PC-9 (cell line): ENCODE data around the gene ITGAV. TPM values are rescaled to one million over a fixed set of nuclear protein-coding genes. Genes with fewer than 3 reads are reported as not detected.

Experiments used
- BruUV-seq: library from RNA; stranded (reverse); fragments of 400-500 nt; replicated peaks from 2 replicates; lab custom pipeline; 2021; lab: Mats Ljungman, UMichigan
- CTCF ChIA-PET: fragments of 300-600 bp; sonication (Branson Sonifier 250); formaldehyde crosslinking; loops from one replicate; lab custom pipeline; 2022; ENCODE audit warnings: antibody characterized with exemption; lab: Charles Lee
- POLR2A ChIA-PET: fragments of 300-600 bp; sonication (Branson Sonifier 250); formaldehyde crosslinking; loops from one replicate; lab custom pipeline; 2022; ENCODE audit warnings: antibody characterized with exemption; ENCODE audit not compliant: unreplicated experiment; lab: Charles Lee
- DNase-seq, 2 experiments: peaks; one replicate each; pipeline versions ENCODE4 v3.0.0 to v3.0.0-alpha.2; 2015 to 2022; ENCODE audit warnings: mixed read lengths in 1 of 2
- H2AFZ ChIP-seq: fragments of 200-600 bp; sonication (generic); 2 replicates; pipeline ENCODE4 v1.8.1; 2017; ENCODE audit warnings: antibody characterized with exemption
- H3F3A ChIP-seq: fragments of 200-600 bp; sonication (generic); 2 replicates; pipeline ENCODE4 v1.8.1; 2017; ENCODE audit warnings: antibody characterized with exemption, mild to moderate bottlenecking, low read depth; ENCODE audit not compliant: insufficient read depth
- H3K27ac ChIP-seq: fragments of 200-600 bp; sonication (generic); 2 replicates; pipeline ENCODE4 v1.6.1; 2016; ENCODE audit warnings: mixed run types
- H3K27me3 ChIP-seq: fragments of 200-600 bp; sonication (generic); 2 replicates; pipeline ENCODE4 v1.6.1; 2016; ENCODE audit warnings: low read depth, mixed run types; ENCODE audit not compliant: insufficient read depth
- H3K36me3 ChIP-seq: fragments of 200-600 bp; sonication (generic); 2 replicates; pipeline ENCODE4 v1.6.1; 2016; ENCODE audit warnings: low read depth, mixed run types
- H3K4me1 ChIP-seq: fragments of 200-600 bp; sonication (generic); replicated peaks from 2 replicates; pipeline ENCODE4 v1.6.1; 2016; ENCODE audit warnings: mixed run types; ENCODE audit not compliant: insufficient read depth
- H3K4me2 ChIP-seq: fragments of 200-600 bp; sonication (generic); 2 replicates; pipeline ENCODE4 v1.6.1; 2017; ENCODE audit warnings: mixed run types
- H3K4me3 ChIP-seq: fragments of 200-600 bp; sonication (generic); 2 replicates; pipeline ENCODE4 v1.6.1; 2016; ENCODE audit warnings: mixed run types
- H3K79me2 ChIP-seq: fragments of 200-600 bp; sonication (generic); 2 replicates; pipeline ENCODE4 v1.6.1; 2017; ENCODE audit warnings: low read depth, mixed run types
- H3K9me2 ChIP-seq: fragments of 200-600 bp; sonication (generic); 2 replicates; pipeline ENCODE4 v1.8.1; 2017; ENCODE audit warnings: mild to moderate bottlenecking; ENCODE audit not compliant: insufficient read depth
- H3K9me3 ChIP-seq: fragments of 200-600 bp; sonication (generic); 2 replicates; pipeline ENCODE4 v1.8.1; 2016; ENCODE audit warnings: low read depth; ENCODE audit not compliant: insufficient read depth
- H4K20me1 ChIP-seq: fragments of 200-600 bp; sonication (generic); 2 replicates; pipeline ENCODE4 v1.8.1; 2017; ENCODE audit not compliant: insufficient read depth
- CTCF ChIP-seq: fragments of 200-600 bp; sonication (generic); conservative IDR thresholded peaks from 2 replicates; pipeline ENCODE4 v1.6.1; 2017; ENCODE audit warnings: mixed run types, antibody characterized with exemption, mild to moderate bottlenecking, moderate library complexity
- EZH2 ChIP-seq: fragments of 200-600 bp; sonication (generic); IDR thresholded peaks from 2 replicates; pipeline ENCODE4 v1.8.0; 2017; ENCODE audit warnings: antibody characterized with exemption, low read depth
- intact Hi-C: fragments of 100-400 bp; cut with micrococcal nuclease; formaldehyde crosslinking; loops from one replicate; pipeline ENCODE4 v1.10.0; 2022; ENCODE audit not compliant: unreplicated experiment
- total RNA-seq: library from RNA; stranded (reverse); gene quantifications from 2 replicates; pipeline ENCODE4 v1.2.3, GENCODE V29; 2021

The ITGAV gene
- total RNA-seq, 1 experiment from 2014 or later: 28.0 TPM

GRCh38 chr2:186573531-186573930 lies 16.3 kb upstream of the ITGAV start:
- POLR2A ChIA-PET: no interaction called here
- no TSS peak for BruUV-seq
- CTCF ChIA-PET: no interaction called here
- H3K27me3 ChIP-seq: no peaks in the 10 kb centered on the region
- H3K9me3 ChIP-seq: no peaks in the 10 kb centered on the region
- no peak overlapping the region for H3K4me3 ChIP-seq
- no peaks in the 10 kb centered on the region for H3K79me2 ChIP-seq
- TF ChIP-seq CTCF (no peak), EZH2 (no peak)
- no peaks in the 10 kb centered on the region for H4K20me1 ChIP-seq
- no peak overlapping the region for H3K4me2 ChIP-seq
- DNase-seq: no peak
- no peaks in the 10 kb centered on the region for H3K9me2 ChIP-seq
- peaks cover 15% of the 10 kb centered on the region; the same call in 1 of the 2 replicates for H3F3A ChIP-seq
- no peaks in the 10 kb centered on the region for H3K36me3 ChIP-seq
- no peak overlapping the region for H3K27ac ChIP-seq
- H2AFZ ChIP-seq: no peak overlapping the region
- intact Hi-C loops: loop anchor here (10.0 kb wide), 1 partner anchor 971 kb away; no protein-coding TSS in a partner anchor
- peaks cover 27% of the 10 kb centered on the region for H3K4me1 ChIP-seq

- Histone ChIP-seq H3K4me3 (no peak overlapping the region), H2AFZ (no peak overlapping the region), H3F3A (peaks cover 7% of the 10 kb centered on the region; the same call in 1 of the 2 replicates), H3K79me2 (no peaks in the 10 kb centered on the region), H3K27me3 (no peaks in the 10 kb centered on the region), H3K4me1 (peaks cover 21% of the 10 kb centered on the region), H3K4me2 (peak overlapping the region; percentile 46), H4K20me1 (no peaks in the 10 kb centered on the region), H3K9me2 (no peaks in the 10 kb centered on the region), H3K9me3 (no peaks in the 10 kb centered on the region), H3K27ac (peak overlapping the region; percentile 57), H3K36me3 (no peaks in the 10 kb centered on the region)
- intact Hi-C loops: loop anchor here (10.0 kb wide), 1 partner anchor 969 kb away; no protein-coding TSS in a partner anchor
- ChIA-PET POLR2A (no interaction called here), CTCF (no interaction called here)
- BruUV-seq: no TSS peak
- TF ChIP-seq EZH2 (no peak), CTCF (no peak)
- DNase-seq: peak; percentile 47 to 89
Observed at GRCh38 chr2:186575302-186575701, 14.6 kb upstream of the ITGAV start.

- BruUV-seq: no TSS peak
- peak overlapping the region; percentile 46 for H3K4me2 ChIP-seq
- ChIA-PET POLR2A (no interaction called here), CTCF (no interaction called here)
- H3K9me2 ChIP-seq: no peaks in the 10 kb centered on the region
- DNase-seq: no peak
- intact Hi-C loops: loop anchor here (10.0 kb wide), 1 partner anchor 969 kb away; no protein-coding TSS in a partner anchor
- no peaks in the 10 kb centered on the region for H3K27me3 ChIP-seq
- peak overlapping the region; percentile 57 for H3K27ac ChIP-seq
- no peak overlapping the region for H3K4me3 ChIP-seq
- peaks cover 15% of the 10 kb centered on the region for H3K4me1 ChIP-seq
- H3K9me3 ChIP-seq: no peaks in the 10 kb centered on the region
- H3K36me3 ChIP-seq: no peaks in the 10 kb centered on the region
- no peaks in the 10 kb centered on the region for H3K79me2 ChIP-seq
- TF ChIP-seq EZH2: no peak
- 0 out of 2 replicates have a peak, but pooled peaks cover 5% of the 10 kb centered on the region for H3F3A ChIP-seq
- H2AFZ ChIP-seq: no peak overlapping the region
- H4K20me1 ChIP-seq: no peaks in the 10 kb centered on the region
Observed at GRCh38 chr2:186575856-186576255, 14.0 kb upstream of the ITGAV start.

GRCh38 chr2:186576614-186577013 lies 13.2 kb upstream of the ITGAV start:
- H2AFZ ChIP-seq: no peak overlapping the region
- no peaks in the 10 kb centered on the region for H3K9me3 ChIP-seq
- no peaks in the 10 kb centered on the region for H3K79me2 ChIP-seq
- intact Hi-C loops: loop anchor here (10.0 kb wide), 1 partner anchor 968 kb away; no protein-coding TSS in a partner anchor
- H4K20me1 ChIP-seq: no peaks in the 10 kb centered on the region
- H3K9me2 ChIP-seq: no peaks in the 10 kb centered on the region
- no peaks in the 10 kb centered on the region for H3K36me3 ChIP-seq
- H3K4me3 ChIP-seq: no peak overlapping the region
- H3K27me3 ChIP-seq: no peaks in the 10 kb centered on the region
- peaks cover 11% of the 10 kb centered on the region for H3K4me1 ChIP-seq
- no TSS peak for BruUV-seq
- TF ChIP-seq CTCF (no peak), EZH2 (no peak)
- no peak overlapping the region for H3K27ac ChIP-seq
- DNase-seq: no peak
- H3K4me2 ChIP-seq: no peak overlapping the region
- H3F3A ChIP-seq: no peaks in the 10 kb centered on the region
- ChIA-PET CTCF (no interaction called here), POLR2A (no interaction called here)
